K562 (cell line): ENCODE results near the gene RBBP8. TPM values are rescaled to one million over a fixed set of nuclear protein-coding genes. Genes with fewer than 3 reads are reported as not detected.

Experiments
- BACH1 ChIP-seq: fragments of 200-800 bp; sonication (Bioruptor generic); IDR thresholded peaks from 2 replicates; pipeline ENCODE4 v1.6.1; 2016; ENCODE audit warnings: missing genetic modification characterization, missing compliant biosample characterization
- E2F3 ChIP-seq: fragments of 250-450 bp; sonication (Bioruptor Pico); IDR thresholded peaks from 2 replicates; pipeline ENCODE4 v1.4.0; 2020; ENCODE audit warnings: mild to moderate bottlenecking
- ELF4 ChIP-seq: fragments of 450-650 bp; formaldehyde crosslinking; IDR thresholded peaks from 2 replicates; pipeline ENCODE4 v1.4.0; 2022; ENCODE audit warnings: missing genetic modification characterization
- FOXJ3 ChIP-seq: sonication (generic); formaldehyde crosslinking; IDR thresholded peaks from 2 replicates; pipeline ENCODE4 v1.4.0; 2020; ENCODE audit warnings: mild to moderate bottlenecking, missing genetic modification reagents
- GABPB1 ChIP-seq: sonication (generic); formaldehyde crosslinking; IDR thresholded peaks from 2 replicates; pipeline ENCODE4 v1.8.0; 2022; ENCODE audit warnings: mild to moderate bottlenecking, missing genetic modification reagents
- JUN ChIP-seq, 2 experiments: sonication (generic) in 1 of 2; formaldehyde crosslinking in 1 of 2; IDR thresholded peaks; 2 replicates each; pipeline versions ENCODE4 v1.6.1 to v1.8.0; 2012 to 2022; ENCODE audit warnings: borderline replicate concordance in 2 of 2, mild to moderate bottlenecking in 2 of 2, improper control_type of control experiment in 1 of 2, low read depth in 1 of 2, low read length in 1 of 2, missing genetic modification reagents in 1 of 2
- KDM2B ChIP-seq: fragments of 250-450 bp; sonication (Bioruptor Pico); IDR thresholded peaks from 2 replicates; pipeline ENCODE4 v1.8.0; 2021; ENCODE audit warnings: mild to moderate bottlenecking, moderate library complexity
- KLF13 ChIP-seq: fragments of 450-650 bp; IDR thresholded peaks from 2 replicates; pipeline ENCODE4 v1.6.1; 2016; ENCODE audit warnings: missing genetic modification characterization, low read depth, mild to moderate bottlenecking, missing compliant biosample characterization, moderate library complexity, borderline replicate concordance
- MTA3 ChIP-seq: fragments of 450-650 bp; formaldehyde crosslinking; IDR thresholded peaks from 2 replicates; pipeline ENCODE4 v1.6.1; 2017; ENCODE audit warnings: mild to moderate bottlenecking, borderline replicate concordance
- PCBP1 ChIP-seq: fragments of 200-400 bp; formaldehyde crosslinking; IDR thresholded peaks from 2 replicates; pipeline ENCODE4 v1.6.1; 2018; ENCODE audit warnings: mild to moderate bottlenecking, low read depth, low read length; ENCODE audit not compliant: poor library complexity, severe bottlenecking
- PTBP1 ChIP-seq: fragments of 200-400 bp; formaldehyde crosslinking; IDR thresholded peaks from 2 replicates; pipeline ENCODE4 v1.6.1; 2017; ENCODE audit warnings: low read depth, low read length
- U2AF2 ChIP-seq: fragments of 200-400 bp; formaldehyde crosslinking; optimal IDR thresholded peaks from 2 replicates; pipeline ENCODE3; 2017; ENCODE audit warnings: low read depth, mild to moderate bottlenecking, low read length
- ZNF766 ChIP-seq: fragments of 200-800 bp; sonication (Bioruptor generic); conservative IDR thresholded peaks from 2 replicates; pipeline ENCODE4 v1.6.1; 2016; ENCODE audit warnings: missing genetic modification characterization, missing compliant biosample characterization
- polyA plus RNA-seq, 8 experiments: library from polyadenylated mRNA; depleted of rRNA in 4 of 8; stranded (reverse) in 5 of 8; unstranded in 3 of 8; fragments of >200 nt; fragmentation: Nextera tagmentation in 2 of 8; fragmentation: Illumina TruSeq in 1 of 8; extraction: Ambion mirVana in 2 of 8; extraction: Trizol in 1 of 8; gene quantifications; 2 replicates each; pipeline versions ENCODE4 v1.2.1 to v1.2.3, GENCODE V29; 2011 to 2014; ENCODE audit warnings: inconsistent platforms in 1 of 8, missing spikeins in 1 of 8
- total RNA-seq, 7 experiments: library from RNA; depleted of rRNA in 6 of 7; stranded (reverse); fragments of >200 nt in 6 of 7; fragmentation: Illumina TruSeq in 2 of 7; extraction: Trizol in 2 of 7; gene quantifications; 2 replicates each; pipeline versions ENCODE4 v1.2.1 to v1.2.3, GENCODE V29; 2011 to 2021; ENCODE audit warnings: low replicate concordance in 1 of 7
- TF ChIP-seq, protein P1 (sequence below): IDR thresholded peaks from 2 replicates; pipeline ENCODE4 v1.6.1; 2014; ENCODE audit warnings: antibody characterized with exemption
- TF ChIP-seq, protein P2 (sequence below), 2 experiments: IDR thresholded peaks; 2 replicates each; pipeline ENCODE4 v1.6.1; 2011; ENCODE audit warnings: borderline replicate concordance in 1 of 2, control low read depth in 1 of 2, low read depth in 1 of 2, low read length in 1 of 2, mild to moderate bottlenecking in 1 of 2, mixed read lengths in 1 of 2, moderate library complexity in 1 of 2; ENCODE audit not compliant: insufficient read depth in 1 of 2, insufficient read length in 1 of 2, poor library complexity in 1 of 2, severe bottlenecking in 1 of 2; ENCODE audit errors: extremely low read depth in 1 of 2
- TF ChIP-seq, protein P3 (sequence below): fragments of 200-800 bp; sonication (Bioruptor generic); IDR thresholded peaks from 2 replicates; pipeline ENCODE4 v1.6.1; 2017; ENCODE audit warnings: missing genetic modification characterization, missing compliant biosample characterization

The RBBP8 gene
- total and polyA plus RNA-seq, 9 of the 15 experiments (the other 6 are each of a cell fraction or from before 2014, with no cell fraction given) = 28.4 to 63.1 (median 48.9) TPM

DNA sequence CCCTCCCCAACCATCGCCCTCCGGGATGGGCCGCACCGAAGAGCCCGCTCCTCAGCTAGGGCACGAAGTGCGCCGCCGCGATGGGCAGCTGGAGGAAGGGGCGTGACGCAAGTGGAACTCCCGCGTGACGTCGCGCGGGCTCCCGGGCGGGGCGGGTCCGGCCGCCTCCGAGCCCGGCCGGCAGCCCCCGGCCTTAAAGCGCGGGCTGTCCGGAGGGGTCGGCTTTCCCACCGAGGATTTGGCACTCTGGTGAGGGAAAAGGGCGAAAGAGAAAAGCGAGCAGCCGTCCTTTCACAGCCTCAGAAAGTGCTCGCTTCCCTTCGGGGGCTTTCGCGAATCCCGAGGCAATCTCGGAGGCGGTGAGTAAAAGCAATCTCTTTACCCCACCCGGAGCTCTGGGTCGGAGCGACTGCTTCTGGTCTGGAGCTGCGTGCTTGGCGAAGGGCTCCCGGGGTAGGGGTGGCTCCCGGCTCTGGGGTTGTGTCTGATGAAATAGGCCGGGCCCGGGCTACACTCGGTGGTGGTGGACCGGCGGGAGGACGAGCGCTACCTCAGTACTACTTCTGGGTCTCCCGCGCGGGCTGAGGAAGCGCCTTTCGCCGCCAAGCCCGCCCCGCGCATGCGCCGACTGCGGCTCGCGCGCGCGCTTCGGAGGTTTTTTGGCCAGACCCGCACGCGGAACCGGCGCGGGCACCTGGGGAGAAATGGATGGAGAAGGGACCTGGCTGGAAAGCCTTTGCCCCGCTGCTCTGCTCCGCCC is at the start of gene RBBP8 (continued):
- TF ChIP-seq JUN (IDR thresholded peaks at IDR 0.05; ENCODE audit: borderline replicate concordance, low read depth, low read length) = peak; percentile 53; the same call in 1 of the 2 replicates
- no peak for TF ChIP-seq JUN (CRISPR knock-in tag; IDR thresholded peaks at IDR 0.05; ENCODE audit: borderline replicate concordance)
- peak; percentile 32; the same call in 1 of the 2 replicates for TF ChIP-seq KDM2B (CRISPR knock-in tag)
- no peak for TF ChIP-seq FOXJ3 (CRISPR knock-in tag)
- TF ChIP-seq ZNF766 = 0 out of 2 replicates have a peak, but pooled peaks have one; percentile 28
- peak; percentile 90 for TF ChIP-seq E2F3 (CRISPR knock-in tag)
- TF ChIP-seq KLF13 = peak; percentile 81
- 0 out of 2 replicates have a peak, but pooled peaks have one; percentile 9 for TF ChIP-seq ELF4 (CRISPR knock-in tag)
- TF ChIP-seq, protein P1, sequence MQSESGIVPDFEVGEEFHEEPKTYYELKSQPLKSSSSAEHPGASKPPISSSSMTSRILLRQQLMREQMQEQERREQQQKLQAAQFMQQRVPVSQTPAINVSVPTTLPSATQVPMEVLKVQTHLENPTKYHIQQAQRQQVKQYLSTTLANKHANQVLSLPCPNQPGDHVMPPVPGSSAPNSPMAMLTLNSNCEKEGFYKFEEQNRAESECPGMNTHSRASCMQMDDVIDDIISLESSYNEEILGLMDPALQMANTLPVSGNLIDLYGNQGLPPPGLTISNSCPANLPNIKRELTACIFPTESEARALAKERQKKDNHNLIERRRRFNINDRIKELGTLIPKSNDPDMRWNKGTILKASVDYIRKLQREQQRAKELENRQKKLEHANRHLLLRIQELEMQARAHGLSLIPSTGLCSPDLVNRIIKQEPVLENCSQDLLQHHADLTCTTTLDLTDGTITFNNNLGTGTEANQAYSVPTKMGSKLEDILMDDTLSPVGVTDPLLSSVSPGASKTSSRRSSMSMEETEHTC = peak; percentile 24; the same call in 1 of the 2 replicates
- TF ChIP-seq, protein P2, sequence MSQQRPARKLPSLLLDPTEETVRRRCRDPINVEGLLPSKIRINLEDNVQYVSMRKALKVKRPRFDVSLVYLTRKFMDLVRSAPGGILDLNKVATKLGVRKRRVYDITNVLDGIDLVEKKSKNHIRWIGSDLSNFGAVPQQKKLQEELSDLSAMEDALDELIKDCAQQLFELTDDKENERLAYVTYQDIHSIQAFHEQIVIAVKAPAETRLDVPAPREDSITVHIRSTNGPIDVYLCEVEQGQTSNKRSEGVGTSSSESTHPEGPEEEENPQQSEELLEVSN (IDR thresholded peaks at IDR 0.05; ENCODE audit: borderline replicate concordance in 1 of 2, extremely low read depth in 1 of 2, insufficient read depth in 1 of 2, insufficient read length in 1 of 2, low read depth in 1 of 2, low read length in 1 of 2, poor library complexity in 1 of 2, severe bottlenecking in 1 of 2) = peak; percentile 72 to 98
- TF ChIP-seq BACH1 (tag) = no peak
- 0 out of 2 replicates have a peak, but pooled peaks have one; percentile 31 for TF ChIP-seq PTBP1
- TF ChIP-seq, protein P3, sequence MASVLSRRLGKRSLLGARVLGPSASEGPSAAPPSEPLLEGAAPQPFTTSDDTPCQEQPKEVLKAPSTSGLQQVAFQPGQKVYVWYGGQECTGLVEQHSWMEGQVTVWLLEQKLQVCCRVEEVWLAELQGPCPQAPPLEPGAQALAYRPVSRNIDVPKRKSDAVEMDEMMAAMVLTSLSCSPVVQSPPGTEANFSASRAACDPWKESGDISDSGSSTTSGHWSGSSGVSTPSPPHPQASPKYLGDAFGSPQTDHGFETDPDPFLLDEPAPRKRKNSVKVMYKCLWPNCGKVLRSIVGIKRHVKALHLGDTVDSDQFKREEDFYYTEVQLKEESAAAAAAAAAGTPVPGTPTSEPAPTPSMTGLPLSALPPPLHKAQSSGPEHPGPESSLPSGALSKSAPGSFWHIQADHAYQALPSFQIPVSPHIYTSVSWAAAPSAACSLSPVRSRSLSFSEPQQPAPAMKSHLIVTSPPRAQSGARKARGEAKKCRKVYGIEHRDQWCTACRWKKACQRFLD = 0 out of 2 replicates have a peak, but pooled peaks have one; percentile 55
- peak; percentile 27 for TF ChIP-seq PCBP1
- TF ChIP-seq U2AF2 = no peak
- peak; percentile 70; the same call in 1 of the 2 replicates for TF ChIP-seq GABPB1 (CRISPR knock-in tag)
- peak; percentile 72 for TF ChIP-seq MTA3
